ENCODE data around the gene EFTUD2. TPM values are rescaled to one million over a fixed set of nuclear protein-coding genes. Genes with fewer than 3 reads are reported as not detected.

The EFTUD2 gene
- total and polyA plus RNA-seq, 4 donors, result 19.8 to 84.3 (median 33.3) TPM

- peaks cover 3 to 5% (median 4%) of the 10 kb centered on the region in 4 donors for H3K4me1 ChIP-seq (ENCODE audit: control insufficient read depth in 4 of 4, insufficient read depth in 4 of 4, low read length in 3 of 4)
- no peak overlapping the region for H3K9ac ChIP-seq (ENCODE audit: low read depth in 1 of 2, low read length in 2 of 2)
- no peaks in the 10 kb centered on the region for H3K27me3 ChIP-seq (ENCODE audit: control insufficient read depth in 4 of 4, insufficient read depth in 4 of 4, low read length in 3 of 4)
- H3K4me3 ChIP-seq (ENCODE audit: low read depth in 1 of 3, low read length in 3 of 3), result no peak overlapping the region
- no peaks in the 10 kb centered on the region for H3K9me3 ChIP-seq (ENCODE audit: control insufficient read depth in 4 of 4, low read length in 3 of 4)
- WGBS, result 90% methylated on average over 4 of the region's 4 CpGs
- no peak overlapping the region for H3K27ac ChIP-seq (ENCODE audit: low read depth in 1 of 2, low read length in 2 of 2)
- H3K36me3 ChIP-seq (ENCODE audit: control insufficient read depth in 4 of 4, insufficient read depth in 3 of 4, low read depth in 1 of 4, low read length in 3 of 4), result no peaks in the 10 kb centered on the region
- no peak for DNase-seq (ENCODE audit: low spot score)
- TF ChIP-seq NR2F2 (IDR thresholded peaks at IDR 0.05) (no peak), CTCF (IDR thresholded peaks at IDR 0.05; ENCODE audit: low read depth, low read length, missing input control) (no peak), HNF4A (conservative IDR thresholded peaks at IDR 0.05) (no peak), HNF4G (IDR thresholded peaks at IDR 0.05) (no peak), SP1 (IDR thresholded peaks at IDR 0.05) (no peak), FOXA1 (IDR thresholded peaks at IDR 0.05) (no peak), YY1 (IDR thresholded peaks at IDR 0.05) (no peak), FOXA2 (IDR thresholded peaks at IDR 0.05) (no peak), MAX (IDR thresholded peaks at IDR 0.05) (no peak)
These were observed 43.2 kb upstream of the EFTUD2 start for GRCh38 chr17:44942456-44942855.

- H3K27ac ChIP-seq (ENCODE audit: low read depth in 1 of 2, low read length in 2 of 2), result no peak overlapping the region
- H3K9me3 ChIP-seq (ENCODE audit: control insufficient read depth in 4 of 4, low read length in 3 of 4), result no peaks in the 10 kb centered on the region
- H3K9ac ChIP-seq (ENCODE audit: low read depth in 1 of 2, low read length in 2 of 2), result no peak overlapping the region
- no peak for TF ChIP-seq REST (IDR thresholded peaks at IDR 0.05)
- no peak for TF ChIP-seq RAD21 (IDR thresholded peaks at IDR 0.05)
- no peak for TF ChIP-seq JUND (IDR thresholded peaks at IDR 0.05)
- TF ChIP-seq MAX (IDR thresholded peaks at IDR 0.05), result no peak
- no peak for TF ChIP-seq SP1 (IDR thresholded peaks at IDR 0.05)
- no peak for TF ChIP-seq HNF4A (conservative IDR thresholded peaks at IDR 0.05)
- no peak for TF ChIP-seq TAF1 (conservative IDR thresholded peaks at IDR 0.05)
- no peak for TF ChIP-seq HNF4G (IDR thresholded peaks at IDR 0.05)
- TF ChIP-seq GABPA (IDR thresholded peaks at IDR 0.05 in 1 of 2, conservative IDR thresholded peaks at IDR 0.05 in 1 of 2), result no peak
- TF ChIP-seq FOXA2 (IDR thresholded peaks at IDR 0.05), result no peak
- no peak for TF ChIP-seq ZBTB33 (IDR thresholded peaks at IDR 0.05)
- no peak for TF ChIP-seq CTCF (IDR thresholded peaks at IDR 0.05; ENCODE audit: low read depth, low read length, missing input control)
- no peak for TF ChIP-seq FOXA1 (IDR thresholded peaks at IDR 0.05)
- no peak for TF ChIP-seq RXRA (IDR thresholded peaks at IDR 0.05)
- no peak for TF ChIP-seq EGR1 (IDR thresholded peaks at IDR 0.05; ENCODE audit: low read depth in 2 of 2)
- TF ChIP-seq ATF3 (IDR thresholded peaks at IDR 0.05), result no peak
- TF ChIP-seq NR2F2 (IDR thresholded peaks at IDR 0.05), result no peak
- TF ChIP-seq YY1 (IDR thresholded peaks at IDR 0.05), result no peak
- no peaks in the 10 kb centered on the region for H3K27me3 ChIP-seq (ENCODE audit: control insufficient read depth in 4 of 4, insufficient read depth in 4 of 4, low read length in 3 of 4)
- H3K36me3 ChIP-seq (ENCODE audit: control insufficient read depth in 4 of 4, insufficient read depth in 3 of 4, low read depth in 1 of 4, low read length in 3 of 4), result no peaks in the 10 kb centered on the region
- DNase-seq (ENCODE audit: low spot score), result no peak
- no peaks in the 10 kb centered on the region for H3K4me1 ChIP-seq (ENCODE audit: control insufficient read depth in 4 of 4, insufficient read depth in 4 of 4, low read length in 3 of 4)
- H3K4me3 ChIP-seq (ENCODE audit: low read depth in 1 of 3, low read length in 3 of 3), result no peak overlapping the region
- 85% methylated on average over 9 of the region's 9 CpGs for WGBS
These were observed 42.6 kb upstream of the EFTUD2 start for GRCh38 chr17:44941712-44942331.

Data from liver (tissue), 9 donors.